Endothelial cell of umbilical vein (primary cell): ENCODE data around the gene ANO6. TPM values are rescaled to one million over a fixed set of nuclear protein-coding genes. Genes with fewer than 3 reads are reported as not detected.

Source experiments
- BruUV-seq: library from RNA; stranded (reverse); fragments of 400-500 nt; replicated peaks from 2 replicates; lab custom pipeline; 2021; lab: Mats Ljungman, UMichigan
- CTCF ChIA-PET: fragments of 300-600, 350-600 bp; sonication (Branson Sonifier 250); formaldehyde crosslinking; loops from one replicate; lab custom pipeline; 2021; ENCODE audit warnings: antibody characterized with exemption, inconsistent platforms; lab: Charles Lee
- POLR2A ChIA-PET: fragments of 300-600, 350-600 bp; sonication (Branson Sonifier 250); formaldehyde crosslinking; loops from one replicate; lab custom pipeline; 2021; ENCODE audit warnings: antibody characterized with exemption, inconsistent platforms; lab: Charles Lee
- DNase-seq: peaks from one replicate; pipeline ENCODE4 v3.0.0-alpha.2; 2011; ENCODE audit warnings: low read depth, low spot score
- FAIRE-seq: peaks from 2 replicates; lab custom pipeline; 2011; peaks lifted over from hg19 to GRCh38; lab: Jason Lieb, UNC
- H2AFZ ChIP-seq: 2 replicates; pipeline ENCODE4 v1.6.0; 2012; ENCODE audit warnings: low read depth, low read length, control low read depth, inconsistent platforms
- H3K27ac ChIP-seq: 2 replicates; pipeline ENCODE4 v1.5.1; 2011; ENCODE audit warnings: low read depth, mild to moderate bottlenecking, control low read depth, low read length, moderate library complexity; ENCODE audit not compliant: insufficient read depth
- H3K27me3 ChIP-seq, 2 experiments: 2 replicates each; pipeline versions ENCODE4 v1.6.0 to v1.6.1; 2011; ENCODE audit warnings: low read length in 2 of 2, mixed read lengths in 1 of 2; ENCODE audit not compliant: control insufficient read depth in 2 of 2, insufficient read depth in 2 of 2
- H3K36me3 ChIP-seq, 2 experiments: 2 replicates in 1 of 2; 3 replicates in 1 of 2; pipeline ENCODE4 v1.5.1; 2011; ENCODE audit warnings: low read length in 2 of 2, mild to moderate bottlenecking in 1 of 2, moderate library complexity in 1 of 2; ENCODE audit not compliant: control insufficient read depth in 2 of 2, insufficient read depth in 2 of 2; ENCODE audit errors: extremely low read depth in 1 of 2
- H3K4me1 ChIP-seq: 3 replicates; pipeline ENCODE4 v1.5.1; 2011; ENCODE audit warnings: mild to moderate bottlenecking, low read length; ENCODE audit not compliant: control insufficient read depth, insufficient read depth; ENCODE audit errors: extremely low read depth
- H3K4me2 ChIP-seq: 2 replicates; pipeline ENCODE4 v1.6.1; 2011; ENCODE audit warnings: low read length, control low read depth, mixed read lengths; ENCODE audit not compliant: insufficient read depth
- H3K4me3 ChIP-seq, 3 experiments: fragments of 200-600 bp in 1 of 3; sonication (generic), shearing (Covaris generic) in 1 of 3; replicated peaks in 1 of 3; 2 replicates each; pipeline ENCODE4 v1.5.1; 2011 to 2016; ENCODE audit warnings: control low read depth in 3 of 3, low read length in 3 of 3, mild to moderate bottlenecking in 2 of 3, inconsistent platforms in 1 of 3, low read depth in 1 of 3, moderate library complexity in 1 of 3; ENCODE audit not compliant: insufficient read depth in 1 of 3
- H3K79me2 ChIP-seq: 2 replicates; pipeline ENCODE4 v1.6.0; 2012; ENCODE audit warnings: low read length, inconsistent platforms; ENCODE audit not compliant: control insufficient read depth, insufficient read depth
- H3K9ac ChIP-seq: replicated peaks from 2 replicates; pipeline ENCODE3; 2011; ENCODE audit warnings: low read length, control low read depth; ENCODE audit not compliant: insufficient read depth; ENCODE audit errors: extremely low read depth
- H3K9me1 ChIP-seq: replicated peaks from 3 replicates; pipeline ENCODE4 v1.6.0; 2011; ENCODE audit warnings: mild to moderate bottlenecking, low read length; ENCODE audit not compliant: control insufficient read depth, insufficient read depth; ENCODE audit errors: extremely low read depth
- H3K9me3 ChIP-seq: replicated peaks from 2 replicates; pipeline ENCODE4 v1.5.1; 2012; ENCODE audit warnings: low read length, inconsistent platforms; ENCODE audit not compliant: control insufficient read depth, insufficient read depth
- H4K20me1 ChIP-seq: replicated peaks from 2 replicates; pipeline ENCODE3; 2011; ENCODE audit warnings: mild to moderate bottlenecking, low read length; ENCODE audit not compliant: control insufficient read depth, insufficient read depth; ENCODE audit errors: extremely low read depth
- CTCF ChIP-seq, 2 donors: IDR thresholded peaks; 1 replicate in 1 of 2; 2 replicates in 1 of 2; pipeline ENCODE4 v1.5.1; 2011; ENCODE audit warnings: low read length in 2 of 2, mild to moderate bottlenecking in 2 of 2, moderate library complexity in 2 of 2, control low read depth in 1 of 2, inconsistent platforms in 1 of 2, low read depth in 1 of 2; ENCODE audit not compliant: insufficient read depth in 1 of 2; ENCODE audit errors: extremely low read depth in 1 of 2
- EZH2 ChIP-seq: IDR thresholded peaks from 2 replicates; pipeline ENCODE4 v1.6.1; 2012; ENCODE audit warnings: borderline replicate concordance, low read depth, mild to moderate bottlenecking, moderate library complexity, low read length, inconsistent platforms; ENCODE audit not compliant: severe bottlenecking
- FOS ChIP-seq: IDR thresholded peaks from 2 replicates; pipeline ENCODE4 v1.6.1; 2011; ENCODE audit warnings: mild to moderate bottlenecking, low read length, moderate library complexity, borderline replicate concordance; ENCODE audit not compliant: insufficient read depth
- GATA2 ChIP-seq: IDR thresholded peaks from 2 replicates; pipeline ENCODE4 v1.7.0; 2011; ENCODE audit warnings: low read depth, mild to moderate bottlenecking, moderate library complexity, mixed read lengths, low read length; ENCODE audit not compliant: insufficient read length, insufficient read depth
- JUN ChIP-seq: IDR thresholded peaks from 2 replicates; pipeline ENCODE4 v1.6.1; 2011; ENCODE audit warnings: borderline replicate concordance, low read depth; ENCODE audit not compliant: insufficient read length, insufficient read depth
- MAX ChIP-seq: IDR thresholded peaks from 2 replicates; pipeline ENCODE4 v1.6.1; 2011; ENCODE audit not compliant: insufficient read depth, insufficient read length
- MYC ChIP-seq: IDR thresholded peaks from one replicate; pipeline ENCODE4 v1.6.1; 2011; ENCODE audit warnings: mild to moderate bottlenecking, low read depth, low read length
- POLR2A ChIP-seq: IDR thresholded peaks from 2 replicates; pipeline ENCODE4 v1.6.1; 2012; ENCODE audit warnings: low read depth, mild to moderate bottlenecking, control low read depth, low read length
- POLR2AphosphoS5 ChIP-seq: IDR thresholded peaks from 2 replicates; pipeline ENCODE4 v1.6.1; 2012; ENCODE audit warnings: low read depth, mild to moderate bottlenecking, control low read depth, low read length, moderate library complexity; ENCODE audit not compliant: insufficient read depth
- dilution Hi-C: fragments of 300-500 bp; cut with MboI; formaldehyde crosslinking; loops from one replicate; pipeline ENCODE4 v1.15.0; 2019; ENCODE audit warnings: low sequenced_read_pairs; ENCODE audit not compliant: extremely low pct_ligation_motif_present
- intact Hi-C: fragments of 100-400 bp; cut with micrococcal nuclease; formaldehyde crosslinking; loops from one replicate; pipeline ENCODE4 v1.10.0; 2022
- polyA plus RNA-seq, 4 experiments: library from polyadenylated mRNA; depleted of rRNA in 3 of 4; stranded (reverse) in 3 of 4; unstranded in 1 of 4; fragments of >200 nt; gene quantifications; 2 replicates each; pipeline versions ENCODE4 v1.2.1 to v1.2.3, GENCODE V29; 2011 to 2012; ENCODE audit warnings: missing spikeins in 1 of 4
- total RNA-seq: library from RNA; stranded (reverse); gene quantifications from 2 replicates; pipeline ENCODE4 v1.2.3, GENCODE V29; 2021

ANO6 gene
- total and polyA plus RNA-seq, 2 donors (not counting 3 experiments of a cell fraction or from before 2014, with no cell fraction given) = 21.3 to 67.6 TPM

GRCh38 chr12:45205165-45205825 lies 10.6 kb upstream of the ANO6 start:
- no peaks in the 10 kb centered on the region for H3K36me3 ChIP-seq
- no peak overlapping the region for H3K4me3 ChIP-seq
- no peaks in the 10 kb centered on the region for H3K79me2 ChIP-seq
- POLR2A ChIA-PET = no interaction called here
- DNase-seq (no peak), FAIRE-seq (no peak)
- intact Hi-C loops = no loop called here
- BruUV-seq = no TSS peak
- H2AFZ ChIP-seq = no peak overlapping the region
- no peak for TF ChIP-seq GATA2
- TF ChIP-seq POLR2A = no peak
- no peak for TF ChIP-seq MYC
- TF ChIP-seq CTCF (IDR thresholded peaks at IDR 0.05; ENCODE audit: extremely low read depth in 1 of 2, insufficient read depth in 1 of 2, low read depth in 1 of 2, low read length in 2 of 2) = no peak
- no peak for TF ChIP-seq EZH2
- no peak for TF ChIP-seq JUN
- no peak for TF ChIP-seq FOS
- TF ChIP-seq POLR2AphosphoS5 = no peak
- TF ChIP-seq MAX = no peak
- no peaks in the 10 kb centered on the region for H3K9me1 ChIP-seq
- no peaks in the 10 kb centered on the region for H3K27me3 ChIP-seq
- dilution Hi-C loops = no loop called here
- no peaks in the 10 kb centered on the region for H3K9me3 ChIP-seq
- no peaks in the 10 kb centered on the region for H4K20me1 ChIP-seq
- H3K4me1 ChIP-seq = peaks cover 10% of the 10 kb centered on the region
- CTCF ChIA-PET = interaction anchor here (0.8 to 1.4 kb wide), 4 partner anchors 9 to 71 kb away, joined by 3 to 6 read pairs (median 4); partner anchors contain the start of gene ANO6
- no peak overlapping the region for H3K27ac ChIP-seq
- no peak overlapping the region for H3K9ac ChIP-seq
- H3K4me2 ChIP-seq = no peak overlapping the region
